Activated CD8-positive, alpha-beta memory T cell treated with anti-CD3 and anti-CD28 coated beads, Interleukin-2, amount 10 ng/mL, durations not matched to agents 7 days and 5 days (primary cell): Measurements from ENCODE around the gene GFM1. TPM values are rescaled to one million over a fixed set of nuclear protein-coding genes. Genes with fewer than 3 reads are reported as not detected.

Source experiments
- ATAC-seq: fragments of 150-1000 bp; cut with Tn5 transposase; one replicate; pipeline ENCODE4 v1.10.0; 2021; ENCODE audit warnings: moderate library complexity
- CTCF ChIA-PET: fragments of 350-600 bp; sonication (Branson Sonifier 250); formaldehyde crosslinking; loops from one replicate; lab custom pipeline; 2021; ENCODE audit warnings: antibody characterized with exemption; lab: Charles Lee
- DNase-seq: peaks from one replicate; pipeline ENCODE4 v3.0.0-alpha.2; 2020
- H3K27ac Mint-ChIP-seq: one replicate; pipeline ENCODE4 v1.8.0; 2021; ENCODE audit warnings: mild to moderate bottlenecking, mixed read lengths
- H3K27me3 Mint-ChIP-seq: one replicate; pipeline ENCODE4 v1.8.0; 2021; ENCODE audit warnings: mixed read lengths
- H3K36me3 Mint-ChIP-seq: one replicate; pipeline ENCODE4 v1.8.0; 2021; ENCODE audit warnings: mild to moderate bottlenecking, mixed read lengths
- H3K4me1 Mint-ChIP-seq: one replicate; pipeline ENCODE4 v1.8.0; 2021; ENCODE audit warnings: mixed read lengths
- H3K4me3 Mint-ChIP-seq: one replicate; pipeline ENCODE4 v1.8.0; 2021; ENCODE audit warnings: mild to moderate bottlenecking, moderate library complexity, mixed read lengths
- H3K9me3 Mint-ChIP-seq: one replicate; pipeline ENCODE4 v1.8.0; 2022; ENCODE audit warnings: low read depth, mixed read lengths
- total RNA-seq, 2 experiments: library from RNA; stranded (reverse); gene quantifications; one replicate each; pipeline ENCODE4 v1.2.3, GENCODE V29; 2021

GFM1 gene
- total RNA-seq, 2 experiments from 2014 or later: 39.4 to 50.9 TPM

DNA sequence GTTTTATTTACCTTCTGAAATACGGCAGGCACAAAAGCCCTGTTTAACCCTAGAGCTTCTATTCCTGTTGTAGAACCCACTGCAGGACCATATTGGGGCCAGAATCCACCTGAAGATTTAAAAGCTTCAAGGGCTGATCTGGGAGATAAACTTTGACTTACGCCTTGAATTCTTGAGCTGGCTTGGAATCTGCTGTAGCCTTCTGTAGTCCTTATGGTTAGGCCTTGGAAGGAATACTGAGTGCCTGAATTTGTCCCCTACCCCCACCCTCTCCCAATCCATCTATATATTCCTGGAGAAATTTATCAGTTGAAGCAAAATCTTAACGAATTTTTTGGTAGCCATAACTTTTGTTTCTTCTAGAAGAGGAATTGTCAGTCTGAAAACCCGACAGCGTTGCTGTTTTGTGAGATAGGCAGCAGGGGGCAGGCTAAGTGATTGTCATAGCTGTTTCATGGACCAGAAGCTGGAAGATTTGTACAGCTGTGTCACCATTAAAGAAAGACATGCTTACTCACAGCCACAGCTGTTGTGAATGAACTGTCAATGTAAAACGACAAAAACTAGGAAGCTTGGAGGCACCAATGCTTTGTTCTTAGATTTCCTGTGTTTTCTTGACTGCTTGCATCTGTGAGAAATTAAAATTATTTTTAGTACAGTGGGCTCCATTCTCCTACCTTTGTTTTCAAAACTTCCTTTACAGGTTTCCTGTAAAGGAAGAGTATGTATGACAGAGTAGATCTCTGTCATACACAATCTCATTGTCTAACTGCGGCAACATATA is 15.3 kb downstream of the GFM1 start:
- no peak overlapping the region for H3K4me3 Mint-ChIP-seq
- CTCF ChIA-PET: interaction anchor here (0.5 to 5.6 kb wide), 14 partner anchors 8 to 142 kb away, joined by 3 to 46 read pairs (median 9); partner anchors contain the start of genes GFM1, LXN and MFSD1
- H3K27me3 Mint-ChIP-seq: no peaks in the 10 kb centered on the region
- H3K4me1 Mint-ChIP-seq: peaks cover 7% of the 10 kb centered on the region
- peak; percentile 88 for ATAC-seq
- peak; percentile 71 for DNase-seq
- peak overlapping the region; percentile 32 for H3K27ac Mint-ChIP-seq
- peaks cover 26% of the 10 kb centered on the region for H3K36me3 Mint-ChIP-seq
- H3K9me3 Mint-ChIP-seq: no peaks in the 10 kb centered on the region

DNA sequence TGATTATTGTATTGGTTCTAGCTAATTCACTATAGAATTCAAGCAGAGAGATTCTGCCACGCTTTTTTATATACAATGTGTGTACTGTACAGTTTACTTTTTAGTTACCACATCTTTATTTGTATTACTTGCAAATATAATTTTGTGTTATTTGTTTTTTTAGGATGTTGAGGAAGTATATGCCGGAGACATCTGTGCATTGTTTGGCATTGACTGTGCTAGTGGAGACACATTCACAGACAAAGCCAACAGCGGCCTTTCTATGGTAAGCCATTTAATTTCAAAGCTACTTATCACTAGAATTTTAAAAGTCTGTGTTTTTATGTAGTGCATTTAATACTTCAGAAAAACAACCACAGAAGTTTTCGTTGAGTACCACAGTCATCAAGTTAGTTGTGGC is 16.4 kb downstream of the GFM1 start:
- Mint-ChIP-seq H3K27me3 (no peaks in the 10 kb centered on the region), H3K27ac (no peak overlapping the region), H3K4me3 (no peak overlapping the region), H3K9me3 (no peaks in the 10 kb centered on the region), H3K4me1 (peaks cover 7% of the 10 kb centered on the region), H3K36me3 (peaks cover 28% of the 10 kb centered on the region)
- ATAC-seq: no peak
- CTCF ChIA-PET: interaction anchor here (1.0 to 5.6 kb wide), 7 partner anchors 10 to 134 kb away, joined by 4 to 46 read pairs (median 12); partner anchors contain the start of genes GFM1 and LXN
- no peak for DNase-seq

DNA sequence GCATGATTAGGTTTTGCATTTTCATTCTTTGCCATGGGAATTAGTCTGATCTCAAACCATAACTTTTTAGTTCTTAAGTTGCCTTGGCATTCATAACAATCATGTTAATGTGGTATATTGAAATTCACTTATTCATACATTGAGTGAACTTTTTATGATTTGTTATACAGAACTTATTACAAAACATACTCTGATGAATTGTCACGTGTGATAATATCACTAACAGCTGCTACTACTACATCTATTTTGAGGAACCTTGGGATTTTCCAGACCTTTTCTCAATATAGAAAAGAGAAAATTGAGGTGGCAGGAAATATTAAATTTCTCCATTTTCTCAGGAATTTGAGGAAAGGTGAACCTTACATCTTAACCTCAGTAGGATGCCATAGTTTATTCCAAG is 18.9 kb downstream of the GFM1 start:
- Mint-ChIP-seq H3K4me3 (no peak overlapping the region), H3K27me3 (no peaks in the 10 kb centered on the region), H3K4me1 (peaks cover 7% of the 10 kb centered on the region), H3K36me3 (peaks cover 26% of the 10 kb centered on the region), H3K27ac (no peak overlapping the region), H3K9me3 (no peaks in the 10 kb centered on the region)
- CTCF ChIA-PET: interaction anchor here (1.0 to 5.6 kb wide), 4 partner anchors 8 to 128 kb away, joined by 3 to 37 read pairs (median 4); partner anchors contain the start of genes GFM1 and LXN
- ATAC-seq: no peak
- no peak for DNase-seq

DNA sequence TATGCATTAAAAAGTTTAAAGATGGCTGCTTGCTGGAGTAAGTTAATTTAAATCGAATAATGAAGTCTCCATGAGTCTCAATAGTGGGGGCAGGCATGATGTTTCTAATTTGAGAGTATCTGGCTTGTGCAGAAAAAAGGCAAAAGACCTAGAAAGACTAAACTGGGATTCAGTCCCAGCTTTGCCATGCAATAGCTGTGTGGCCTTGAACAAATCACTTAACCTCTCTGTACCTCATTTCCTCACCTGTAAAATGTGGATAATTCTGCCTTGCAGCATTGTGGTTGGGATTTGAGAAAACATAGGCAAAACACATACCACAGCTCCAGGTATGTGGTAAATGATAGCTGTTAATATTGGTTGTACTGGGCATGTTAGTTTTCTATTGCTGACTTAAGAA is 19.5 kb downstream of the GFM1 start:
- no peaks in the 10 kb centered on the region for H3K27me3 Mint-ChIP-seq
- no peak overlapping the region for H3K4me3 Mint-ChIP-seq
- DNase-seq (no peak), ATAC-seq (no peak)
- H3K9me3 Mint-ChIP-seq: no peaks in the 10 kb centered on the region
- H3K4me1 Mint-ChIP-seq: peaks cover 5% of the 10 kb centered on the region
- CTCF ChIA-PET: interaction anchor here (1.9 kb wide), 1 partner anchor 126 kb away, joined by 4 read pairs; no protein-coding TSS in a partner anchor
- no peak overlapping the region for H3K27ac Mint-ChIP-seq
- peaks cover 32% of the 10 kb centered on the region for H3K36me3 Mint-ChIP-seq

DNA sequence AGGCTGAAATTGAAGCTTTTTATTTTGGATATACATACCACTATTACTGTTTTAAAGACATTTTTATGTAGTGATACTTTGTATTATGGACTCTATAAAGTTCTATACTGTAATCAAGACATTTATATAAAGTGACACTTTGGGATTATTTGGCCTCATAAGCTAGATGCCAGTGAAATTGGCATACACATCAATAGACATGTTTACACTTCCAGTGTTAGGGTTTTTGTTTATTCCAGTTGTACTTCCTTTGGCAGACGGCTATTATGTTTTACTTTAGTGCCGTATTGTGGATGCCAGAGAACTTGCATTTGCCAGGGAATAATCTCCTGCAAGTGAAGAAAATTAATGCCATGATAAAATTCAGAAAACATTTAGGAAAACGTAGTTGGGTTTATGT is 22.1 kb downstream of the GFM1 start:
- DNase-seq (no peak), ATAC-seq (no peak)
- Mint-ChIP-seq H3K4me3 (no peak overlapping the region), H3K27ac (no peak overlapping the region), H3K27me3 (no peaks in the 10 kb centered on the region), H3K36me3 (peaks cover 40% of the 10 kb centered on the region), H3K9me3 (no peaks in the 10 kb centered on the region), H3K4me1 (peaks cover 5% of the 10 kb centered on the region)
- CTCF ChIA-PET: interaction anchor here (1.5 kb wide), 1 partner anchor 14 kb away, joined by 3 read pairs; no protein-coding TSS in a partner anchor

DNA sequence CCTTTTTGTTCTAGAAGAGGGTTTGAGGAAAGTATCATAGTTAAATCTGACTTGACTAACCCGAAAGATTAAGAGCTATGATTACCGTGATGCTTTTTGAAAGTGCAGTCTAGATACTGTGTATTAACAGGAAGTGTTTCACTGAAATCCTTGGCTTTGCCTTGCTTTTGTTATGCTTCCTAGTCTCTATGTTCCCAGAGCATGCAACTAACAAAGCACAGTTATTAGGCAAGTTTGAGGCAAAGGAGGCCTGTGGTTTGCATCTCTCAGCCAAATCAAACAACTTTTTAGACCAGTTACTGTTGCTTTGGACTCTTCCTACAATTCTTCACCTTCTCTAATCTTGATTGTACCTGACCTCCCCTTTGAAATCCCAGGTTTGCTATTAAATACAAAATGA is 24.2 kb downstream of the GFM1 start:
- H3K36me3 Mint-ChIP-seq: peaks cover 39% of the 10 kb centered on the region
- H3K4me1 Mint-ChIP-seq: peaks cover 17% of the 10 kb centered on the region
- CTCF ChIA-PET: interaction anchor here (1.1 to 4.9 kb wide), 2 partner anchors 8 to 10 kb away, joined by 3 to 37 read pairs; no protein-coding TSS in a partner anchor

DNA sequence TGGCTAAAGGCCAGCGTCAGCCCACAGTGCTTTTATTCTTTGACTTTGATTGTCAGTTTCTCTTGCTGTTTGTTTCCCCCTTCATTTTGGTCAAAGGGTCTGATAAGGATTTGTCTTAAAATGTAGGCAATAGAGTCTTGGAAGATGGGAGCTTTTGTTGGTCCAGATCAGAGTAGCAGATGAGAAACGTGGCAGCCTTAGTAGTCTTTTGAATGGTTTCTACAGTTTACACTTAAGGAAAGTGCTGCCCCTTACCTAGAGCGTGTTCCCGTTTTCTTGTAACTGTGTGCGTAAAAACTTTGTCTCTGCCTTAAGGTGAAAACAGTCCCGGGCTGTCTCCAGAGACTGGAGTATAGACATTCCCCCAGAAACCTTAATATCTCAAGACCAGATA is 27.5 kb downstream of the GFM1 start:
- CTCF ChIA-PET: interaction anchor here (0.8 to 4.9 kb wide), 3 partner anchors 11 to 27 kb away, joined by 4 to 37 read pairs (median 8); partner anchors contain the start of gene GFM1
- Mint-ChIP-seq H3K9me3 (no peaks in the 10 kb centered on the region), H3K27me3 (no peaks in the 10 kb centered on the region), H3K4me1 (peaks cover 17% of the 10 kb centered on the region), H3K36me3 (peaks cover 27% of the 10 kb centered on the region), H3K4me3 (peak overlapping the region; percentile 95), H3K27ac (peak overlapping the region; percentile 93)
- DNase-seq (no peak), ATAC-seq (no peak)

More for the DNA sequence above, 24.2 kb downstream of the GFM1 start:
- H3K27me3 Mint-ChIP-seq: no peaks in the 10 kb centered on the region
- DNase-seq (no peak), ATAC-seq (no peak)
- no peak overlapping the region for H3K27ac Mint-ChIP-seq
- H3K9me3 Mint-ChIP-seq: no peaks in the 10 kb centered on the region
- no peak overlapping the region for H3K4me3 Mint-ChIP-seq

DNA sequence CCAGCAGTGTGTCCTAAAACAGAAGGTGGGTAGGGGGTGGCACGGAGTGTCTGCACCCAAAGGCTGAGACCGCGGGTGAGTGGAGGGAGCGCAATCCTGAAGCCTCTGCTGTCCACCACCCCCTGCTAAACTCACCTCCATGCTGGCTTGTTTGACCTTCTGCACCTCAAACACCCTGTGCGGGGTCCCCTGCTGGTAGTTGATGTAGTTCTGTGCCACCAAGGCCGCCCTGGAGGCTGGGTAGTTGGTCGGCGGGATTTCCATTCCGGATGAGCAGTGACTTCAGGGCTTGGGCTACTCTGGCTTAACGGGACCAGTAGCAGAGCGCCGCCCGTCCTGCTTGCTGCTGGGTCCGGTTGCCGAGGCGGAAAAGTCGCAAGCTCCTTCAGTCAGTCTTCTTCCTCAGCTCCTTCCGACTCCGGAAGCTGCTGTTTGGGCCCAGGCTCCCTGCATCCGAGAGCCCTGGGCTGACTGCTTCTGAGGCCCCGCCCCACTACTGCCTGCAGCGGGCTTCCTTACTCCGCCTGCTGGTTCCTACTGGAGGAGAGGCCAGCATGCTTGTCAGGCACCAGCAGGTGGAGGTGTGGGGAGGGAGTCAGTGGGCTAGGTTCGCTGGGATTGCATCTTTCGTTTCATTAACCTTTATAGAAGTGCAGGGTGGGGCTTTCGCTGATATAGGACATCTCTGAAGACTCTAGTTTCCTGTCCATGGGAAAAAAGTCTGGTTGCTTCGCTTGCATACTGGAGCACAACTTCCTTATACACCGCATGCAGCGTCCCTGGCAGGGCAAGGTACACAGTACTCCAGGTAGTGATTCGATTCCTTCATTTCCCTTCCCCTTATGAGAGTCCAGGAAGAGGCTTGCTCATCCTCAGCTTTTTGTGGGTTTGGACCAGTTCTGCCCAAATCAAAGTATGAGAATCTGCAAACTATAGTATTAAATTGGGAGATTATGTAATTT is 28.2 kb downstream of the GFM1 start, which contains the start of gene LXN:
Gene LXN, minus strand, starts transcription at position 434 of the 962 bp plus-strand sequence. Its CDS starts 170 bp downstream, at position 264.
- H3K4me3 Mint-ChIP-seq: peak within 1 kb of the TSS; percentile 95
- H3K27me3 Mint-ChIP-seq: no peaks in the 10 kb centered on the region
- peaks cover 17% of the 10 kb centered on the region for H3K4me1 Mint-ChIP-seq
- no peaks in the 10 kb centered on the region for H3K9me3 Mint-ChIP-seq
- peaks cover 28% of the 10 kb centered on the region for H3K36me3 Mint-ChIP-seq
- H3K27ac Mint-ChIP-seq: peak within 1 kb of the TSS; percentile 93
- DNase-seq (peak; percentile 90), ATAC-seq (peak; percentile 100)
- CTCF ChIA-PET: interaction anchor here (0.8 to 4.9 kb wide), 3 partner anchors 12 to 27 kb away, joined by 4 to 37 read pairs (median 8); partner anchors contain the start of gene GFM1

DNA sequence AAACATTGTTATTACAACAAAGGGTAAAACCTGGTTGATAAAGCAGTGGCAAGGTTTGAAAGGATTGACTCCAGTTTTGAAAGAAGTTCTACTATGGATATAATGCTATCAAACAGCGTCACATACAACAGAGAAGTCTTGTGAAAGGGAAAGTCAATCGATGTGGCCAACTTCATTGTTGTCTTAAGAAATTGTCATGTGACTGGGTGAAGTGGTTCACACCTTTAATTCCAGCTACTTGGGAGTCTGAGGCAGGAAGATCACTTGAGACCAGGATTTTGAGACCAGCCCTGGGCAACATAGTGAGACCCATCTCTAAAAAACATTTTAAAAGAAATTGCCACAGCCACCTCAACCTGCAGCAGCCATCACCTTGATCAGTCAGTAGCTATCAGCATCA is 34.4 kb downstream of the GFM1 start:
- Mint-ChIP-seq H3K36me3 (peaks cover 17% of the 10 kb centered on the region), H3K4me1 (no peaks in the 10 kb centered on the region), H3K9me3 (no peaks in the 10 kb centered on the region), H3K27me3 (no peaks in the 10 kb centered on the region), H3K27ac (no peak overlapping the region), H3K4me3 (no peak overlapping the region)
- ATAC-seq (no peak), DNase-seq (no peak)
- CTCF ChIA-PET: interaction anchor here (1.2 to 3.3 kb wide), 2 partner anchors 11 to 19 kb away, joined by 4 to 11 read pairs; no protein-coding TSS in a partner anchor

DNA sequence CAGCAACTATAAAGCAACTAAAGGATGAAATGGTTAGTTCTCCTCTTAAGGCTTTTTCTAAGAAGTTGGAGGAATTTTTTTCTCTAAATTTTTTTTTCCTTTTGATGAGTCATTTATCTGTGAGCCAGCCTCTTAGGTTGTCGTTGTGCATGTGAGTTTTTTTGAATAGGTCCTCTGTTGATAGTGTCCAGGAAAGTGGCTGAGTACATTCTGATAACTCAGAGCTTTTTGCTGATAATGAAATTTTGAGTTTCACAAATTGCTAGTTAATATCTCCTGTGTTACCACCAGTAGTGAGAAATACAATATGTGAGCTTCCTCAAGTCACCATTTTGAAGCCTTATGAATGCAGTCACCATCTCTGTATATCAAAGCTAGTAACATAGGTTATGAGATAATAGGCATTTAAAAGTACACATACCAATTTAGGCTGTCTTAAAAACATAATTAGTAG is 35.2 kb downstream of the GFM1 start:
- CTCF ChIA-PET: interaction anchor here (1.2 to 3.3 kb wide), 2 partner anchors 10 to 20 kb away, joined by 4 to 11 read pairs; no protein-coding TSS in a partner anchor
- H3K27ac Mint-ChIP-seq: no peak overlapping the region
- H3K9me3 Mint-ChIP-seq: no peaks in the 10 kb centered on the region
- ATAC-seq (no peak), DNase-seq (no peak)
- peaks cover 14% of the 10 kb centered on the region for H3K36me3 Mint-ChIP-seq
- no peak overlapping the region for H3K4me3 Mint-ChIP-seq
- H3K27me3 Mint-ChIP-seq: no peaks in the 10 kb centered on the region
- H3K4me1 Mint-ChIP-seq: no peaks in the 10 kb centered on the region

DNA sequence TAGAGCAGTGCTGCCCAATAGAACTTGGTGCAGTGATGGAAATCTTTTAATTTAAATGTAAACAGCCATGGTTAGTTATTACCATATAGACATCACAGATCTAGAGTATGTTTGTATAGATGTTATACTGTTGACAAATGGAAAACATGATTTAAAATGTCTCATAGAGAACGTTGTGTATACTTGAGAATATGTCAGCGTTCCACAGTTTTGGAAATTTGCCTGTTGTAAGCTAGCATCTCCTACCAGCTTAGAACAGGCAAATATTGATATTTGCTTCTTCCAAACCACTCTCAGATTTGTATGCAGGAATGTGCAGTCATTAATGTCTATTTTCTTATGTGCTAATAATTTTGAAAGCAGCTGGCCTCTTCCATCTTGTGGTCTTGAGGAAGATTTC is 36.5 kb downstream of the GFM1 start:
- peaks cover 17% of the 10 kb centered on the region for H3K36me3 Mint-ChIP-seq
- no peak overlapping the region for H3K27ac Mint-ChIP-seq
- no peaks in the 10 kb centered on the region for H3K9me3 Mint-ChIP-seq
- DNase-seq (no peak), ATAC-seq (no peak)
- CTCF ChIA-PET: no interaction called here
- no peaks in the 10 kb centered on the region for H3K27me3 Mint-ChIP-seq
- no peaks in the 10 kb centered on the region for H3K4me1 Mint-ChIP-seq
- no peak overlapping the region for H3K4me3 Mint-ChIP-seq

DNA sequence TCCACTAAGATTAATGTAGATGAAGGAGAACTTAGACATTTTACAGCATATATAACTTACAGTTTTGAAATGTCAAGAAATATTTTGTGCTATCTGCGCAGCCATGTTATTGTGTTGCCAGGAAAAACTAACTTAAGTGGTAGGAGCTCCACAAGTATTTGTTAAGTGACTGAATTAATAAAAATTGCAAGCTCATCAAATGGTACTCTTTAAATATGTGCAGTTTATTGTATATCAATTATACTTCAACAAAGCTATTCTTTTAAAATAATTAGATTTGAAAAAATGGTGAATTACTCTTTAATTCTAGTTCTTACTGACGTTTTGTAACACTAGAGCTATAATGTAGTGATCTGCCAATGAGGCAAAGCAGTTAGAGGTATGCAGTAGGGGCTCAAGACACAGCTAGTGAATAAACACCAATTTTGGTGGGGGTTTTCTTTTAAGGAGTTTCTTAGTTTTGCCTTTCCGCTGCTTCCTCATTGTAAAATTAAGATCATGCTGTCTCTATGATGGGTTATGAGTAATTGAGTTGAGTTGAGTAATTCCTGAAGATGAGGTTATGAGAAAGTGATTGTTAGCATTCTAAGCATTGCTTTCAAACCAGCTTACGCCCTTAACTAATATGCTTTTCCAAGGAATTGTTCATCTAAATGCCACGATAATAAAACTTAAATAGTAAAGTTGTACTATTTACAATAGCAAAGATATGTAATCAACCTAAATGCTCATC is 39.1 kb downstream of the GFM1 start:
- Mint-ChIP-seq H3K36me3 (peaks cover 8% of the 10 kb centered on the region), H3K9me3 (no peaks in the 10 kb centered on the region), H3K4me1 (no peaks in the 10 kb centered on the region), H3K27me3 (no peaks in the 10 kb centered on the region), H3K4me3 (no peak overlapping the region), H3K27ac (no peak overlapping the region)
- ATAC-seq (no peak), DNase-seq (no peak)
- CTCF ChIA-PET: interaction anchor here (1.1 to 1.7 kb wide), 2 partner anchors 24 to 44 kb away, joined by 3 to 7 read pairs; no protein-coding TSS in a partner anchor
